Pulmonary artery endothelial cell (primary cell): ENCODE measurements around the gene SLC25A44. TPM values are rescaled to one million over a fixed set of nuclear protein-coding genes. Genes with fewer than 3 reads are reported as not detected.

Source experiments
- total RNA-seq: library from RNA; depleted of rRNA; stranded (reverse); fragments of >200 nt; gene quantifications from 2 replicates; pipeline ENCODE4 v1.2.3, GENCODE V29; 2014

Gene SLC25A44
- total RNA-seq, 1 donor from 2014 or later, result 12.8 TPM

Other genes starting within 250 kb of the SLC25A44 start
- gene ARHGEF2, start 215.6 kb upstream of the SLC25A44 start, total RNA-seq, result 71.3 and 107 TPM in 2 replicates
- 427 and 499 TPM in 2 replicates for gene SSR2, start 173.2 kb upstream of the SLC25A44 start, total RNA-seq
- 16.2 and 20.6 TPM in 2 replicates for gene UBQLN4, start 140.3 kb upstream of the SLC25A44 start, total RNA-seq
- gene LAMTOR2, start 139.3 kb upstream of the SLC25A44 start, total RNA-seq, result 72.6 and 92.1 TPM in 2 replicates
- gene RAB25, start 132.9 kb upstream of the SLC25A44 start, total RNA-seq, result not detected in 2 replicates
- gene MEX3A, start 111.6 kb upstream of the SLC25A44 start, total RNA-seq, result 5.0 and 6.5 TPM in 2 replicates
- gene LMNA, start 79.4 kb upstream of the SLC25A44 start, total RNA-seq, result 942 and 1,011 TPM in 2 replicates
- gene SEMA4A, start 40.5 kb upstream of the SLC25A44 start, total RNA-seq, result 0.42 and 0.59 TPM in 2 replicates
- gene PMF1, start 18.9 kb downstream of the SLC25A44 start, total RNA-seq, result 48.9 and 54.3 TPM in 2 replicates
- 0.13 and 0.32 TPM in 2 replicates for gene BGLAP, start 48.1 kb downstream of the SLC25A44 start, total RNA-seq
- 0.07 TPM in 2 replicates for gene PAQR6, start 54.0 kb downstream of the SLC25A44 start, total RNA-seq
- gene SMG5, start 88.7 kb downstream of the SLC25A44 start, total RNA-seq, result 47.6 and 95.3 TPM in 2 replicates
- gene TMEM79, start 90.2 kb downstream of the SLC25A44 start, total RNA-seq, result 0.86 and 1.9 TPM in 2 replicates
- gene GLMP, start 101.6 kb downstream of the SLC25A44 start, total RNA-seq, result 38.7 and 55.6 TPM in 2 replicates
- gene VHLL, start 105.2 kb downstream of the SLC25A44 start, total RNA-seq, result 0.13 TPM in 1 of 2 replicates, not detected in the other
- gene CCT3, start 144.2 kb downstream of the SLC25A44 start, total RNA-seq, result 627 and 951 TPM in 2 replicates
- not detected in 2 replicates for gene TSACC, start 144.4 kb downstream of the SLC25A44 start, total RNA-seq
- gene RHBG, start 175.1 kb downstream of the SLC25A44 start, total RNA-seq, result not detected in 2 replicates